Measurements from ENCODE around the gene NHSL1. TPM values are rescaled to one million over a fixed set of nuclear protein-coding genes. Genes with fewer than 3 reads are reported as not detected.

The NHSL1 gene
- total RNA-seq, 2 experiments from 2014 or later, result 0.64 to 1.1 TPM

DNA sequence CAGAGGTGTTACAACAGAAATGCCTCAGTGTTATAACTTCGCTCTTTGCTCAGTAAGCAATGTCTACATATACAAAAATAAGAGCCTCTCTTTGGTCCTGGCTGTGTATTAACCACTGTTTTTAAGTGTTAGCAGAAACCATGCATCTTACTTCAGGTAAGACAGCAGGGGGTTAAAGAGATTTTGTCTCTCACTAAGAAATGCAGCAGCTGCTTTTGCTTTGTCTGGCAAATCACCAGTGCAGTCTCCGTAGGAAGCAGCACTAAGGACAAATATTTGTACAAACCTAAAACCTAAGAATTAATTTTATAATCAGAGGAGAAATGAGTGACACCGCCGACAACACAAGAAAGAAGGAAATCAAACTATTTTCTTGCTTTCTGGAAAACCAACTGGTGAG lies 120.8 kb downstream of the NHSL1 start:
- H3K9me3 Mint-ChIP-seq, result no peaks in the 10 kb centered on the region
- DNase-seq, result no peak
- no peaks in the 10 kb centered on the region for H3K27me3 Mint-ChIP-seq (ENCODE audit: low read depth)
- no peaks in the 10 kb centered on the region for H3K36me3 Mint-ChIP-seq (ENCODE audit: low read depth)
- no peak overlapping the region for H3K27ac Mint-ChIP-seq
- H3K4me3 Mint-ChIP-seq, result no peak overlapping the region
- intact Hi-C loops (cut with micrococcal nuclease), result no loop called here
- H3K4me1 Mint-ChIP-seq (ENCODE audit: low read depth), result no peaks in the 10 kb centered on the region
- CTCF ChIA-PET, result no interaction called here

DNA sequence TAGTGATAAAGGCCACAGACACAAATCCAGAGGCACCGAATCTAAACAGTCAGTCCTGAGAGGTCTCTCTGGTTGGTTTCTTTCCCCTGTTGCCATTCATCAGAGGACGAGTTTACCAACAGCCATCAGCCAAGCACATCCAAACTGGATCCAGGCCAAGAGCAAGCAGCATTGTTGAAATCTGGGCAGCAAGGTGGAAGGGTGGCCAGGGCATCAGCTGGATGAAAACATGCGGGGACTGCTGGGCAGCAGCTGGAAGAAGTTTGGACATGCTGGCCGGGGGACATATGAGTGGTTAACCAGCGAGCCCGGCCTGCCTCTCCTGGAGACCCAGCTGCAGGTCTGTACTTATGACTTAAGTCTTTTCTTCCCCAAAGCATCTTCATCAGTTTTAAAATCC lies 121.5 kb downstream of the NHSL1 start, which contains the start of gene SMIM28:
Gene SMIM28, plus strand, starts transcription at position 62 of the 400 bp plus-strand sequence. Its CDS starts 168 bp downstream, at position 230.
- no peak for DNase-seq
- Mint-ChIP-seq H3K4me1 (ENCODE audit: low read depth) (no peaks in the 10 kb centered on the region), H3K27me3 (ENCODE audit: low read depth) (no peaks in the 10 kb centered on the region), H3K4me3 (no peak within 1 kb of the TSS), H3K9me3 (no peaks in the 10 kb centered on the region), H3K27ac (no peak within 1 kb of the TSS), H3K36me3 (ENCODE audit: low read depth) (no peaks in the 10 kb centered on the region)
- intact Hi-C loops (cut with micrococcal nuclease), result no loop called here
- CTCF ChIA-PET, result no interaction called here

GRCh38 chr6:138377042-138377441 lies 122.3 kb downstream of the NHSL1 start:
- no peak overlapping the region for H3K27ac Mint-ChIP-seq
- DNase-seq, result no peak

GRCh38 chr6:138374815-138375214 lies 124.5 kb downstream of the NHSL1 start:
- Mint-ChIP-seq H3K27ac (no peak overlapping the region), H3K36me3 (ENCODE audit: low read depth) (no peaks in the 10 kb centered on the region), H3K4me3 (no peak overlapping the region), H3K4me1 (ENCODE audit: low read depth) (peaks cover 2% of the 10 kb centered on the region), H3K9me3 (no peaks in the 10 kb centered on the region), H3K27me3 (ENCODE audit: low read depth) (no peaks in the 10 kb centered on the region)
- DNase-seq, result no peak
- CTCF ChIA-PET, result no interaction called here
- intact Hi-C loops (cut with micrococcal nuclease), result no loop called here

More at GRCh38 chr6:138377042-138377441, 122.3 kb downstream of the NHSL1 start:
- CTCF ChIA-PET, result interaction anchor here (0.7 kb wide), 1 partner anchor 238 kb away, joined by 4 read pairs; no protein-coding TSS in a partner anchor
- intact Hi-C loops (cut with micrococcal nuclease), result no loop called here
- no peak overlapping the region for H3K4me3 Mint-ChIP-seq
- H3K4me1 Mint-ChIP-seq (ENCODE audit: low read depth), result peaks cover 2% of the 10 kb centered on the region
- no peaks in the 10 kb centered on the region for H3K27me3 Mint-ChIP-seq (ENCODE audit: low read depth)
- no peaks in the 10 kb centered on the region for H3K9me3 Mint-ChIP-seq
- H3K36me3 Mint-ChIP-seq (ENCODE audit: low read depth), result no peaks in the 10 kb centered on the region

DNA sequence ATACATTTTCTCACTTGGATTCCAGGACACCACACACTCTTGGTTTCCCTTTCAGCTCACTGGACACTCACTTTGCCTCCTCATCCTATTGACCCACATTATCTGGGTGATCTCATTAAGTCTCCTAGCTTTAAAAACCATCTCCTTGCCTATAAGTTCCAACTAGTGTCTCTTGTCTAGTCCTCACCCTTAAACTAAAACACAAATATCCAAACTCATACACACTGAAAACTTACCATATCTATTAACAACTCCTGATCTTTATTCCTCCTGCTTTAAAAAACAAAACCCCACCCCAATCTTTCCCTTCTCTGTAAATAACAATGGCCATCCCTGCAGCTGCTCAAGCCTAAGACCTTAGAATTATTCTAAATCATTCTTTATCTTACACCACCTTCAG lies 125.1 kb downstream of the NHSL1 start:
- CTCF ChIA-PET, result interaction anchor here (0.7 kb wide), 1 partner anchor 28 kb away, joined by 5 read pairs; no protein-coding TSS in a partner anchor
- H3K36me3 Mint-ChIP-seq (ENCODE audit: low read depth), result no peaks in the 10 kb centered on the region
- peaks cover 2% of the 10 kb centered on the region for H3K4me1 Mint-ChIP-seq (ENCODE audit: low read depth)
- no peaks in the 10 kb centered on the region for H3K9me3 Mint-ChIP-seq
- no peak overlapping the region for H3K27ac Mint-ChIP-seq
- DNase-seq, result no peak
- no peaks in the 10 kb centered on the region for H3K27me3 Mint-ChIP-seq (ENCODE audit: low read depth)
- intact Hi-C loops (cut with micrococcal nuclease), result no loop called here
- H3K4me3 Mint-ChIP-seq, result no peak overlapping the region

DNA sequence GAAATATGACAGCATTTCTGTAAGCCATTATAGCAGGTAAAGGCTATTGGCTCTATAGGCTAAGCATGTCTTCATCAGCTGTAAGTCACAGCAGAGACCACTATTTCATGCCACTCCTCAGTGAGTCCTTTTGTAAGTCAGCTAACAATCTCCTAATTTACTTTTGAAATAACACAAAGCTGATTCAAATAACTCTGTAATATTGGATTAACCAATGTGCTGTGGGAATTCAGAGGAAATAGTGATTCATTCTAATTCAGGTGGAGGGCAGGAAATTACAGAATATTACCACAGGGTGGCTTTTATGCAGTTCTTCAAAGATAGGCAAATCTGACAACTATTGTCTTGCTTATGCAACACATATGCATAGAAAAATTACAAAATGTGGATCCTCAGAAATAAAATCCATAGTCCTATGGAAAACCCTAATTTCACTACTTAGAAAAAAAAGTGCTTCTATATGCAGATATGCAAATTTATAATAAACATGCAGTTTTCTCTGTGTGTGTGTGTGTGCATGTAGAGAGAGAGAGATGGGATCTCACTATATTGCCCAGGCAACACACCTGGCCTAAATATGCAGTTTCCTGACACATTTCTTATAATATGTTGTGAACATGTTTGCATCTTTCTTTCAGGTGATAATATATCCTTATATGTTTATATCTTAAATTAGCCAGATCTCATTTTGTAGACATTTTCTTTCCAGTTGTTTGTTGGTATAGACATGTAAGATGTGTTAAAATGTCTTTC lies 126.4 kb downstream of the NHSL1 start:
- intact Hi-C loops (cut with micrococcal nuclease), result loop anchor here (1.0 kb wide), 1 partner anchor 31 kb away; the partner anchor contains the start of gene HEBP2
- Mint-ChIP-seq H3K27me3 (ENCODE audit: low read depth) (no peaks in the 10 kb centered on the region), H3K9me3 (no peaks in the 10 kb centered on the region), H3K36me3 (ENCODE audit: low read depth) (no peaks in the 10 kb centered on the region), H3K4me1 (ENCODE audit: low read depth) (peaks cover 2% of the 10 kb centered on the region), H3K27ac (no peak overlapping the region), H3K4me3 (no peak overlapping the region)
- CTCF ChIA-PET, result interaction anchor here (0.7 to 0.8 kb wide), 2 partner anchors 12 to 154 kb away, joined by 4 to 5 read pairs; no protein-coding TSS in a partner anchor
- no peak for DNase-seq

Small RNA genes within 50 kb of the gene (microRNA-seq; reads per million reads assigned to microRNA genes)
- gene MIR3145 (ENCODE audit: borderline microRNAs expressed, borderline replicate concordance), result not detected

Other genes with a start within 250 kb of the NHSL1 start
- gene SMIM28, start 121.6 kb downstream of the NHSL1 start, total RNA-seq, result not detected
- 10 to 100 TPM; 48.5 to 50.8 TPM for gene HEBP2, start 95.3 kb downstream of the NHSL1 start, total RNA-seq